ENCODE data around the gene RASA2.

- TF ChIP-seq CTCF (IDR thresholded peaks at IDR 0.05) = peak; percentile 46 to 87 (median 60)
- no peak for TF ChIP-seq POLR2AphosphoS5 (IDR thresholded peaks at IDR 0.05)
- TF ChIP-seq EP300 (IDR thresholded peaks at IDR 0.05) = no peak
- TF ChIP-seq POLR2A (IDR thresholded peaks at IDR 0.05) = no peak
These were observed 45.2 kb upstream of the RASA2 start for GRCh38 chr3:141441381-141442364.

All from upper lobe of left lung (tissue), 4 donors.